ENCODE data around the gene MFN2. TPM values are rescaled to one million over a fixed set of nuclear protein-coding genes. Genes with fewer than 3 reads are reported as not detected.
"Not testable (repeated sequence)": the region's sequence is repeated elsewhere in the genome, so short reads cannot be mapped to it uniquely, and the experiment has no call there.

Gene MFN2
- total and polyA plus RNA-seq, 2 experiments from 2014 or later: 15.1 to 40.4 TPM

DNA sequence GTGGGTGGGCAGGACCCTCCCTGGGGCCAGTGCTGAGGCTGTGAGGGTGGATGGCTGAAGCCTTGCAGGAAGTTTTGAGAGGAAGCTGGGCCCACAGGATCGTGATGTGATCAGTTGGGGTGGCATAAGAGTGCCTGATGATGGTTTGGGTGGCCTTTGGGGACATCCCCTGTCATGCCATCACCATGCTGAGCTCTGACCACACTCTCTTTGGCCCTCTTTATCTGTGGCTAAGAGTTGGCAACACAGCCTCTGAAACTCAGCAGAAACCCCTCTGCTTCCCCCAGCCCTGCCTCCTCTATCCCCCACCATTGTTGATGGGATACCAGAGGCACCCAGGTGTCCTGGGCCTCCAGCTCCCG is 58.9 kb downstream of the MFN2 start (continued):
- no peak for TF ChIP-seq STAT1 (IDR thresholded peaks at IDR 0.05; ENCODE audit: unreplicated experiment)

DNA sequence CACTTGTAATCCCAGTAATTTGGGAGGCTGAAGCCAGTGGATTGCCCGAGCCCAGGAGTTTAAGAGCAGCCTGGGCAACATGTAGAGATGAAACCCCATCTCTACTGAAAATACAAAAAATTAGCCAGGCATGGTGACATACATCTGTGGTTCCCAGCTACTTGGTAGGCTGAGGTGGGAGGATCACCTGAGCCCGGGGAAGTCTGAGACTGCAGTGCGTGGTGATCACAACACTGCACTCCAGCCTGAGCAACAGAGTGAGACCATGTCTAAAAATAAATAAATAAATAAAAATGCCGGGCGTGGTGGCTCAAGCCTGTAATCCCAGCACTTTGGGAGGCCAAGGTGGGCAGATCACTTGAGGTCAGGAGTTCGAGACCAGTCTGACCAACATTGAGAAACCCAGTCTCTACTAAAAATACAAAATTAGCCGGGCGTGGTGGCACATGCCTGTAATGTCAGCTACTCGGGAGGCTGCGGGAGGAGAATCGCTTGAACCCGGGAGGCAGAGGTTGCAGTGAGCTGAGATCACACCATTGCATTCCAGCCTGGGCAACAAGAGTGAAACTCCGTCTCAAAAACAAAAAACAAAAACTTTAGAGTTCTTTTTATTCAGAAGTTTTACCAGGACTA is 59.7 kb downstream of the MFN2 start:
- ATAC-seq; H3K27ac ChIP-seq (ENCODE audit: low read depth); H3K4me3 ChIP-seq; H3K27me3 ChIP-seq (ENCODE audit: insufficient read depth); DNase-seq (ENCODE audit: low spot score); H3K36me3 ChIP-seq (ENCODE audit: insufficient read depth); H3K9me2 ChIP-seq (ENCODE audit: insufficient read depth); H3K9me3 Mint-ChIP-seq; H3K79me2 ChIP-seq (replicated peaks; ENCODE audit: insufficient read depth); H3F3A ChIP-seq (replicated peaks; ENCODE audit: low read depth); H3K4me2 ChIP-seq; H2AFZ ChIP-seq; H4K20me1 ChIP-seq (replicated peaks; ENCODE audit: insufficient read depth); H3K4me1 Mint-ChIP-seq; H3K4me3 Mint-ChIP-seq; H3K27ac Mint-ChIP-seq; H3K4me1 ChIP-seq (ENCODE audit: insufficient read depth); H3K36me3 Mint-ChIP-seq (ENCODE audit: low read depth): not testable (repeated sequence)
- H3K27me3 Mint-ChIP-seq (ENCODE audit: insufficient read depth, low read depth, poor library complexity): peaks cover 11% of the 10 kb centered on the region

DNA sequence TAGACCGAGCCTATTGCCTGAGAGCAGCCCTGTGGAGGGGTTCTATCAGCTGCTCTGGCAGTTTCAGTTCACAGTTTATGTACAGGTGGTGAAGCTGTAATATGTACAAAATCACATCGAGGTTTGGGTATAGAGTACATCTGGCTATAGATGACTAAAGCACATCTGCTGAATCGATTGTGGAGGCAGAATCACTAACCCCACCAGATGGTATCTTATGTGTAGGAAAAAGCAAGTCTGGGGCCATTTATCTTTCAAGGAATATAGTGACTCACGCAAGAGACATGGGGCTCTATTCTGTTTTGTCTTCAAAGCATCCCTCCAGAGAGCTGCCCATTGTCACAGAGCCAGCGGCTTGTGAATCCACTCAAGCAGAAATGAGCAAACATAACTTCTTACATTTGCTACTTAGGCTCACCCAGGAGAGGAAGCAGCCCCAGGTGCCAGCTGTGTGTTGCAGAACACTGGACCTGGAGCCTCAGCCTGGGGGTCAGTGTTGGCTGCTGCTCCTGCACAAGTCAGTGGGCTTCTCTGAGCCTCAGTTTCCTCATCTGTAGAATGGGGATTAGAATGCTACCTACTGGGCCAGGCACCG is 60.3 kb downstream of the MFN2 start:
- Mint-ChIP-seq H3K27me3 (ENCODE audit: insufficient read depth, low read depth, poor library complexity) (peaks cover 9% of the 10 kb centered on the region), H3K36me3 (ENCODE audit: low read depth) (no peaks in the 10 kb centered on the region; the same call in 2 of the 3 replicates), H3K9me3 (peaks cover 4% of the 10 kb centered on the region; the same call in 1 of the 3 replicates), H3K4me1 (no peaks in the 10 kb centered on the region), H3K4me3 (no peak overlapping the region), H3K27ac (no peak overlapping the region)
- Histone ChIP-seq H3K4me1 (ENCODE audit: insufficient read depth) (no peaks in the 10 kb centered on the region), H3K4me2 (no peak overlapping the region), H3K4me3 (no peak overlapping the region), H3F3A (replicated peaks; ENCODE audit: low read depth) (no peaks in the 10 kb centered on the region), H3K36me3 (ENCODE audit: insufficient read depth) (no peaks in the 10 kb centered on the region), H3K9me2 (ENCODE audit: insufficient read depth) (no peaks in the 10 kb centered on the region), H3K27me3 (ENCODE audit: insufficient read depth) (no peaks in the 10 kb centered on the region), H3K27ac (ENCODE audit: low read depth) (no peak overlapping the region), H3K79me2 (replicated peaks; ENCODE audit: insufficient read depth) (no peaks in the 10 kb centered on the region), H2AFZ (no peak overlapping the region), H4K20me1 (replicated peaks; ENCODE audit: insufficient read depth) (no peaks in the 10 kb centered on the region)
- no peak for TF ChIP-seq EZH2 (IDR thresholded peaks at IDR 0.05; ENCODE audit: low read depth, unreplicated experiment)
- TF ChIP-seq NANOG (IDR thresholded peaks at IDR 0.05; ENCODE audit: borderline replicate concordance): no peak
- TF ChIP-seq, protein P1, sequence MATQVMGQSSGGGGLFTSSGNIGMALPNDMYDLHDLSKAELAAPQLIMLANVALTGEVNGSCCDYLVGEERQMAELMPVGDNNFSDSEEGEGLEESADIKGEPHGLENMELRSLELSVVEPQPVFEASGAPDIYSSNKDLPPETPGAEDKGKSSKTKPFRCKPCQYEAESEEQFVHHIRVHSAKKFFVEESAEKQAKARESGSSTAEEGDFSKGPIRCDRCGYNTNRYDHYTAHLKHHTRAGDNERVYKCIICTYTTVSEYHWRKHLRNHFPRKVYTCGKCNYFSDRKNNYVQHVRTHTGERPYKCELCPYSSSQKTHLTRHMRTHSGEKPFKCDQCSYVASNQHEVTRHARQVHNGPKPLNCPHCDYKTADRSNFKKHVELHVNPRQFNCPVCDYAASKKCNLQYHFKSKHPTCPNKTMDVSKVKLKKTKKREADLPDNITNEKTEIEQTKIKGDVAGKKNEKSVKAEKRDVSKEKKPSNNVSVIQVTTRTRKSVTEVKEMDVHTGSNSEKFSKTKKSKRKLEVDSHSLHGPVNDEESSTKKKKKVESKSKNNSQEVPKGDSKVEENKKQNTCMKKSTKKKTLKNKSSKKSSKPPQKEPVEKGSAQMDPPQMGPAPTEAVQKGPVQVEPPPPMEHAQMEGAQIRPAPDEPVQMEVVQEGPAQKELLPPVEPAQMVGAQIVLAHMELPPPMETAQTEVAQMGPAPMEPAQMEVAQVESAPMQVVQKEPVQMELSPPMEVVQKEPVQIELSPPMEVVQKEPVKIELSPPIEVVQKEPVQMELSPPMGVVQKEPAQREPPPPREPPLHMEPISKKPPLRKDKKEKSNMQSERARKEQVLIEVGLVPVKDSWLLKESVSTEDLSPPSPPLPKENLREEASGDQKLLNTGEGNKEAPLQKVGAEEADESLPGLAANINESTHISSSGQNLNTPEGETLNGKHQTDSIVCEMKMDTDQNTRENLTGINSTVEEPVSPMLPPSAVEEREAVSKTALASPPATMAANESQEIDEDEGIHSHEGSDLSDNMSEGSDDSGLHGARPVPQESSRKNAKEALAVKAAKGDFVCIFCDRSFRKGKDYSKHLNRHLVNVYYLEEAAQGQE (IDR thresholded peaks at IDR 0.05; ENCODE audit: unreplicated experiment): no peak
- TF ChIP-seq CREB1 (CRISPR knock-in tag; IDR thresholded peaks at IDR 0.05; ENCODE audit: low read depth): no peak
- TF ChIP-seq, protein P2, sequence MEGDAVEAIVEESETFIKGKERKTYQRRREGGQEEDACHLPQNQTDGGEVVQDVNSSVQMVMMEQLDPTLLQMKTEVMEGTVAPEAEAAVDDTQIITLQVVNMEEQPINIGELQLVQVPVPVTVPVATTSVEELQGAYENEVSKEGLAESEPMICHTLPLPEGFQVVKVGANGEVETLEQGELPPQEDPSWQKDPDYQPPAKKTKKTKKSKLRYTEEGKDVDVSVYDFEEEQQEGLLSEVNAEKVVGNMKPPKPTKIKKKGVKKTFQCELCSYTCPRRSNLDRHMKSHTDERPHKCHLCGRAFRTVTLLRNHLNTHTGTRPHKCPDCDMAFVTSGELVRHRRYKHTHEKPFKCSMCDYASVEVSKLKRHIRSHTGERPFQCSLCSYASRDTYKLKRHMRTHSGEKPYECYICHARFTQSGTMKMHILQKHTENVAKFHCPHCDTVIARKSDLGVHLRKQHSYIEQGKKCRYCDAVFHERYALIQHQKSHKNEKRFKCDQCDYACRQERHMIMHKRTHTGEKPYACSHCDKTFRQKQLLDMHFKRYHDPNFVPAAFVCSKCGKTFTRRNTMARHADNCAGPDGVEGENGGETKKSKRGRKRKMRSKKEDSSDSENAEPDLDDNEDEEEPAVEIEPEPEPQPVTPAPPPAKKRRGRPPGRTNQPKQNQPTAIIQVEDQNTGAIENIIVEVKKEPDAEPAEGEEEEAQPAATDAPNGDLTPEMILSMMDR (conservative IDR thresholded peaks at IDR 0.05; ENCODE audit: low read depth in 2 of 2): no peak
- DNase-seq (ENCODE audit: low spot score): no peak
- no peak for ATAC-seq

DNA sequence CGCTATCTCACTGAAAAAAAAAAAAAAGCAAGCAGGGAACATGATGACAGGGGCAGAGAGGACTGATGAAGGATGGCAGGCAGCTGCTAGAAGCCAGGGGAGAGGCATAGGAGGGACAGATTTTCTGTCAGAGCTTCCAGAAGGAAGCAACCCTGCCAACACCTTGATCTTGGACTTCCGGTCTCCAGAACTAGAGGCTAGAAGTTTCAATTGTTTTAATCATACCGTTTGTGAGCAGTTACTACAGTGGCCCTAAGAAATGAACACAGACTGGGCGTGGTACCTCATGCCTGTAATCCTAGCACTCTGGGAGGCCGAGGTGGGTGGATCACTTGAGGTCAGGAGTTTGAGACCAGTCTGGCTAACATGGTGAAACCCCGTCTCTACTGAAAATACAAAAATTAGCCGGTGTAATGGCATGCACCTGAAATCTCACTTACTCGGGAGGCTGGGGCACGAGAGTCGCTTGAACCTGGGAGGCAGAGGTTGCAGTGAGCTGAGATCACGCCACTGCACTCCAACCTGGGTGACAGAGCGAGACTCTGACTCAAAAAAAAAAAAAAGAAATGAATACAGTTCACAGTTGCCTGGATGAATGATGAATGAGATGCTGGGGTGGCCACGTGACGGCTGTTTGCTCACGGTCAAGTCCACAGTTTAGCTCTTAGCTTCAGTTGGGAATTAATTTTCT is 64.1 kb downstream of the MFN2 start:
- H4K20me1 ChIP-seq (replicated peaks; ENCODE audit: insufficient read depth); H3K4me3 ChIP-seq; H3K4me3 Mint-ChIP-seq; H3K4me1 Mint-ChIP-seq; H3K4me1 ChIP-seq (ENCODE audit: insufficient read depth); H2AFZ ChIP-seq; H3K79me2 ChIP-seq (replicated peaks; ENCODE audit: insufficient read depth); H3K27ac ChIP-seq (ENCODE audit: low read depth); H3K9me2 ChIP-seq (ENCODE audit: insufficient read depth); H3K36me3 ChIP-seq (ENCODE audit: insufficient read depth); H3K27me3 ChIP-seq (ENCODE audit: insufficient read depth); H3K27ac Mint-ChIP-seq; ATAC-seq; H3K27me3 Mint-ChIP-seq (ENCODE audit: insufficient read depth, low read depth, poor library complexity); DNase-seq (ENCODE audit: low spot score); H3K36me3 Mint-ChIP-seq (ENCODE audit: low read depth); H3K9me3 Mint-ChIP-seq; H3K4me2 ChIP-seq; H3F3A ChIP-seq (replicated peaks; ENCODE audit: low read depth): not testable (repeated sequence)
